HCT116 (cell line): Measurements from ENCODE around the gene ZNF324B. TPM values are rescaled to one million over a fixed set of nuclear protein-coding genes. Genes with fewer than 3 reads are reported as not detected.

Experiments used
- ATAC-seq: fragments of 200-7000 bp; cut with Tn5 transposase; 2 replicates; pipeline ENCODE4 v1.9.1; 2020; ENCODE audit warnings: mild to moderate bottlenecking, moderate library complexity
- BruUV-seq: library from RNA; stranded (reverse); fragments of 400-500 nt; replicated peaks from 2 replicates; lab custom pipeline; 2021; lab: Mats Ljungman, UMichigan
- CTCF ChIA-PET: fragments of 300-600 bp; sonication (Branson Sonifier 250); formaldehyde crosslinking; loops from one replicate; lab custom pipeline; 2021; ENCODE audit warnings: antibody characterized with exemption; lab: Charles Lee
- POLR2A ChIA-PET: fragments of 300-600, 350-600 bp; sonication (Branson Sonifier 250); formaldehyde crosslinking; loops from one replicate; lab custom pipeline; 2021; ENCODE audit warnings: antibody characterized with exemption; lab: Charles Lee
- RAD21 ChIA-PET, 2 experiments: fragments of 300-600 bp; sonication (Branson Sonifier 250); formaldehyde crosslinking; loops; one replicate each; lab custom pipeline; 2023; ENCODE audit warnings: low total read pairs in 2 of 2; ENCODE audit not compliant: uncharacterized antibody in 2 of 2, unreplicated experiment in 2 of 2, low non-redundant PET in 1 of 2; lab: Charles Lee
- DNase-seq: peaks from one replicate; pipeline ENCODE4 v3.0.0-alpha.2; 2010; ENCODE audit warnings: low read depth, low spot score
- H2AFZ ChIP-seq: fragments of 200-600 bp; shearing (Covaris generic), sonication (generic); 2 replicates; pipeline ENCODE4 v1.6.1; 2017; ENCODE audit warnings: low read depth, mixed run types, mixed read lengths, antibody characterized with exemption, low read length; ENCODE audit not compliant: poor library complexity, severe bottlenecking
- H3K27ac ChIP-seq: 2 replicates; pipeline ENCODE4 v1.5.1; 2012; ENCODE audit warnings: low read depth, low read length
- H3K27me3 ChIP-seq: fragments of 200-600 bp; sonication (generic); 2 replicates; pipeline ENCODE4 v1.6.1; 2016; ENCODE audit warnings: mixed run types, low read length, mixed read lengths; ENCODE audit not compliant: insufficient read depth
- H3K36me3 ChIP-seq, 2 experiments: fragments of 200-500 bp in 1 of 2; fragments of 200-600 bp in 1 of 2; sonication (Bioruptor generic) in 1 of 2; sonication (generic) in 1 of 2; 2 replicates each; pipeline versions ENCODE4 v1.5.1 to v1.6.1; 2014 to 2016; ENCODE audit warnings: low read length in 2 of 2, inconsistent platforms in 1 of 2, mixed read lengths in 1 of 2, mixed run types in 1 of 2; ENCODE audit not compliant: insufficient read depth in 2 of 2, control insufficient read depth in 1 of 2
- H3K4me1 ChIP-seq, 2 experiments: fragments of 200-600 bp in 1 of 2; sonication (generic) in 1 of 2; 2 replicates each; pipeline versions ENCODE4 v1.5.1 to v1.6.1; 2012 to 2017; ENCODE audit warnings: low read length in 2 of 2, inconsistent platforms in 1 of 2, mild to moderate bottlenecking in 1 of 2, mixed read lengths in 1 of 2, mixed run types in 1 of 2, moderate library complexity in 1 of 2; ENCODE audit not compliant: insufficient read depth in 2 of 2, control insufficient read depth in 1 of 2
- H3K4me2 ChIP-seq: fragments of 200-600 bp; sonication (generic); 2 replicates; pipeline ENCODE4 v1.6.1; 2017; ENCODE audit warnings: mixed run types, low read length, mixed read lengths
- H3K4me3 ChIP-seq, 2 experiments: fragments of 200-600 bp in 1 of 2; sonication (generic) in 1 of 2; replicated peaks in 1 of 2; 2 replicates each; pipeline ENCODE4 v1.5.1; 2011 to 2016; ENCODE audit warnings: low read length in 2 of 2, control low read depth in 1 of 2, low read depth in 1 of 2, mild to moderate bottlenecking in 1 of 2, mixed read lengths in 1 of 2, mixed run types in 1 of 2
- H3K79me2 ChIP-seq: fragments of 200-600 bp; sonication (generic); 2 replicates; pipeline ENCODE4 v1.6.1; 2017; ENCODE audit warnings: mild to moderate bottlenecking, mixed run types, low read length, moderate library complexity, mixed read lengths; ENCODE audit not compliant: insufficient read depth
- H3K9ac ChIP-seq: fragments of 200-600 bp; sonication (generic); 2 replicates; pipeline ENCODE4 v1.6.1; 2016; ENCODE audit warnings: low read length, mixed read lengths
- H3K9me2 ChIP-seq: fragments of 200-600 bp; sonication (generic), shearing (Covaris generic); 2 replicates; pipeline ENCODE4 v1.6.1; 2017; ENCODE audit warnings: mixed run types, mild to moderate bottlenecking, moderate library complexity; ENCODE audit not compliant: insufficient read depth
- H3K9me3 ChIP-seq, 2 experiments: fragments of 200-500 bp in 1 of 2; fragments of 200-600 bp in 1 of 2; sonication (Bioruptor generic) in 1 of 2; sonication (generic) in 1 of 2; 2 replicates each; pipeline ENCODE4 v1.6.1; 2014 to 2017; ENCODE audit warnings: low read length in 2 of 2, mixed read lengths in 2 of 2, inconsistent platforms in 1 of 2, low read depth in 1 of 2, mild to moderate bottlenecking in 1 of 2, mixed run types in 1 of 2, moderate library complexity in 1 of 2; ENCODE audit not compliant: control insufficient read depth in 1 of 2, insufficient read depth in 1 of 2
- H4K20me1 ChIP-seq: fragments of 200-600 bp; sonication (generic), shearing (Covaris generic); 2 replicates; pipeline ENCODE4 v1.6.1; 2017; ENCODE audit warnings: mixed run types, mild to moderate bottlenecking, moderate library complexity; ENCODE audit not compliant: insufficient read depth
- EGR1 ChIP-seq: IDR thresholded peaks from 2 replicates; pipeline ENCODE4 v1.6.1; 2012; ENCODE audit warnings: low read depth
- MAX ChIP-seq: IDR thresholded peaks from 2 replicates; pipeline ENCODE4 v1.6.1; 2012
- POLR2A ChIP-seq: IDR thresholded peaks from 2 replicates; pipeline ENCODE4 v1.7.0; 2011; ENCODE audit warnings: borderline replicate concordance; ENCODE audit not compliant: insufficient read depth, insufficient read length; ENCODE audit errors: extremely low read depth
- intact Hi-C: fragments of 100-400 bp; cut with micrococcal nuclease; formaldehyde crosslinking; loops from 2 replicates; pipeline ENCODE4 v1.10.0; 2022
- total RNA-seq: library from RNA; stranded (reverse); gene quantifications from one replicate; pipeline ENCODE4 v1.2.1, GENCODE V29; 2021; ENCODE audit not compliant: unreplicated experiment

ZNF324B gene
- total RNA-seq, 1 experiment from 2014 or later, result 9.4 TPM

DNA sequence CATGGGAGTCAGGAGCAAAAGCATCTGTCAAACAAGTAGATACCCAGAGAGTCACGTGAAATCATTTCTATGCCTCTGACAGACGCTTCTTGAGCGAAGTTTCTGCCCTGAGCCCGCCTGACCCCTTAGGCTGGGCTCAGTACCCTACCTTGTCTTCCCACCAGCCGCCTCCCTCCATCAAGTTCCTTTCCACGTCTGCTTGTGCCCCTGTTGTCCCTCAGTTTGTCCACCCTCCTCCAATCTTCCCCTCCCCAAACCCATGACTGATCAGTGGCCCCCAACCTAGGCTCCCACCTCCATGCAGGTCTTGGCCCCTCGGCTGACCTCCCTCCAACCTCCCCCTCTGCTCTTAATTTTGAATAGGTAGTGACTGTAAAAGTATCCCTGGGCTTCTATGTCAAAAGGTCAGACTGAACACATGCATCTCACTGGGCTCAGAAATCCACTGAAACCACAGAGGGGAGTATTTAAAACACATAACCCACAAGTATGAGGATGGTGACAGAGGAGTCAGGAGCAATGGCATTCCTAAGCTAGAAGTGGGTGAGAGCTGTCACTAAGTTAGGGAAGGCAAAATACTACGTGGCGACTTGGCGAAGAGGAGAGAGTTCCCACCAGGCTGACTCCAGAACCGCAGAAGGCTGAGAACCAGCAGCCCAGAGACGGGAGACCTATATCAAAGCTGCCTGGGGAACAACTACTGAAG lies 23.0 kb downstream of the ZNF324B start:
- DNase-seq, result no peak
- no peaks in the 10 kb centered on the region for H4K20me1 ChIP-seq
- no peak for ATAC-seq
- no TSS peak for BruUV-seq
- H3K9me2 ChIP-seq, result no peaks in the 10 kb centered on the region
- H3K4me3 ChIP-seq, result no peak overlapping the region; a peak in 1 of 4 replicates
- H3K9me3 ChIP-seq, result no peaks in the 10 kb centered on the region
- ChIA-PET RAD21 (no interaction called here), POLR2A (no interaction called here), CTCF (no interaction called here)
- 0 out of 2 replicates have a peak, but pooled peaks cover under 1% of the 10 kb centered on the region for H3K79me2 ChIP-seq
- H3K4me1 ChIP-seq, result peaks cover 13 to 25% of the 10 kb centered on the region in 2 experiments
- H3K9ac ChIP-seq, result no peak overlapping the region
- peak overlapping the region; percentile 69; the same call in 1 of the 2 replicates for H3K27ac ChIP-seq
- no peaks in the 10 kb centered on the region for H3K27me3 ChIP-seq
- intact Hi-C loops, result no loop called here
- H3K36me3 ChIP-seq, result peaks cover 10 to 12% of the 10 kb centered on the region in 2 experiments; a peak in 3 of 4 replicates
- TF ChIP-seq POLR2A, result no peak
- no peak for TF ChIP-seq EGR1
- peak overlapping the region; percentile 99 for H3K4me2 ChIP-seq
- H2AFZ ChIP-seq, result no peak overlapping the region

- Histone ChIP-seq H3K4me2 (peak overlapping the region; percentile 99), H3K4me1 (peaks cover 13 to 25% of the 10 kb centered on the region in 2 experiments), H3K9me2 (no peaks in the 10 kb centered on the region), H3K9ac (peak overlapping the region; percentile 74), H2AFZ (no peak overlapping the region), H3K4me3 (peak overlapping the region; percentile 75 to 76), H3K9me3 (no peaks in the 10 kb centered on the region), H4K20me1 (no peaks in the 10 kb centered on the region), H3K36me3 (peaks cover 8 to 9% of the 10 kb centered on the region in 2 experiments; a peak in 3 of 4 replicates), H3K27ac (peak overlapping the region; percentile 69), H3K27me3 (no peaks in the 10 kb centered on the region), H3K79me2 (no peaks in the 10 kb centered on the region)
- DNase-seq (no peak), ATAC-seq (peak; percentile 9)
- ChIA-PET RAD21 (no interaction called here), POLR2A (interaction anchor here (1.5 kb wide), 1 partner anchor 39 kb away, joined by 4 read pairs; no protein-coding TSS in a partner anchor), CTCF (interaction anchor here (1.2 kb wide), 2 partner anchors 9 to 44 kb away, joined by 3 read pairs; partner anchors contain the start of gene ZNF324)
- TF ChIP-seq MAX, result no peak
- TF ChIP-seq POLR2A, result peak; percentile 21
- intact Hi-C loops, result no loop called here
- TSS peak; percentile 41 for BruUV-seq
Observed at GRCh38 chr19:58474997-58475713, 23.7 kb downstream of the ZNF324B start.
